ENCODE results near the gene SLC26A2. TPM values are rescaled to one million over a fixed set of nuclear protein-coding genes. Genes with fewer than 3 reads are reported as not detected.
A peak's percentile ranks its signal among the peaks of the same experiment; 100 is the strongest.

Gene SLC26A2
- total RNA-seq (2014; rRNA removed; shearing (Covaris generic); ENCODE audit: low replicate concordance), result 3.9 and 5.4 TPM in 2 replicates

GRCh38 chr5:149960272-149961185 lies at the start of gene SLC26A2:
TSS of gene SLC26A2 (plus strand) at chr5:149960758. CDS start at chr5:149977653, 16,895 bp downstream.
- DNase-seq, result peak; percentile 97
- Histone ChIP-seq H4K20me1 (ENCODE audit: insufficient read depth, low read depth, low read length) (no peaks in the 10 kb centered on the region), H3K79me2 (ENCODE audit: low read length) (no peaks in the 10 kb centered on the region), H3K4me3 (ENCODE audit: low read length) (peak within 1 kb of the TSS; percentile 87), H3K9me2 (replicated peaks; ENCODE audit: insufficient read depth, low read length) (no peaks in the 10 kb centered on the region), H3K27ac (ENCODE audit: low read length) (no peak within 1 kb of the TSS), H3K4me2 (ENCODE audit: low read depth, low read length, poor library complexity, severe bottlenecking) (peak within 1 kb of the TSS; percentile 76), H3K36me3 (ENCODE audit: insufficient read depth, low read length) (no peaks in the 10 kb centered on the region), H3K9me3 (ENCODE audit: low read length) (no peaks in the 10 kb centered on the region), H3K4me1 (ENCODE audit: low read length) (peaks cover 20% of the 10 kb centered on the region), H3K9ac (ENCODE audit: low read length) (peak within 1 kb of the TSS; percentile 74), H2AFZ (ENCODE audit: low read length) (peak within 1 kb of the TSS; percentile 94), H3K27me3 (ENCODE audit: low read length) (no peaks in the 10 kb centered on the region)

- no peak overlapping the region for H3K9ac ChIP-seq (ENCODE audit: low read length)
- H3K4me2 ChIP-seq (ENCODE audit: low read depth, low read length, poor library complexity, severe bottlenecking), result no peak overlapping the region
- H2AFZ ChIP-seq (ENCODE audit: low read length), result no peak overlapping the region
- H3K9me3 ChIP-seq (ENCODE audit: low read length), result no peaks in the 10 kb centered on the region
- DNase-seq, result no peak
- H3K27me3 ChIP-seq (ENCODE audit: low read length), result no peaks in the 10 kb centered on the region
- no peaks in the 10 kb centered on the region for H4K20me1 ChIP-seq (ENCODE audit: insufficient read depth, low read depth, low read length)
- no peaks in the 10 kb centered on the region for H3K9me2 ChIP-seq (replicated peaks; ENCODE audit: insufficient read depth, low read length)
- H3K79me2 ChIP-seq (ENCODE audit: low read length), result no peaks in the 10 kb centered on the region
- 0 out of 2 replicates have a peak, but pooled peaks cover 2% of the 10 kb centered on the region for H3K4me1 ChIP-seq (ENCODE audit: low read length)
- no peaks in the 10 kb centered on the region for H3K36me3 ChIP-seq (ENCODE audit: insufficient read depth, low read length)
- H3K27ac ChIP-seq (ENCODE audit: low read length), result no peak overlapping the region
- no peak overlapping the region for H3K4me3 ChIP-seq (ENCODE audit: low read length)
These were observed 49.5 kb upstream of the SLC26A2 start for GRCh38 chr5:149911031-149911430.

GRCh38 chr5:149912226-149912871 lies 48.2 kb upstream of the SLC26A2 start:
- Histone ChIP-seq H3K4me1 (ENCODE audit: low read length) (0 out of 2 replicates have a peak, but pooled peaks cover 2% of the 10 kb centered on the region), H3K9ac (ENCODE audit: low read length) (no peak overlapping the region), H3K79me2 (ENCODE audit: low read length) (no peaks in the 10 kb centered on the region), H3K27ac (ENCODE audit: low read length) (no peak overlapping the region), H2AFZ (ENCODE audit: low read length) (no peak overlapping the region), H3K27me3 (ENCODE audit: low read length) (no peaks in the 10 kb centered on the region), H3K4me2 (ENCODE audit: low read depth, low read length, poor library complexity, severe bottlenecking) (no peak overlapping the region), H3K9me3 (ENCODE audit: low read length) (no peaks in the 10 kb centered on the region), H3K9me2 (replicated peaks; ENCODE audit: insufficient read depth, low read length) (no peaks in the 10 kb centered on the region), H3K36me3 (ENCODE audit: insufficient read depth, low read length) (no peaks in the 10 kb centered on the region), H3K4me3 (ENCODE audit: low read length) (no peak overlapping the region), H4K20me1 (ENCODE audit: insufficient read depth, low read depth, low read length) (no peaks in the 10 kb centered on the region)
- no peak for DNase-seq

- H3K79me2 ChIP-seq (ENCODE audit: low read length), result no peaks in the 10 kb centered on the region
- H3K4me2 ChIP-seq (ENCODE audit: low read depth, low read length, poor library complexity, severe bottlenecking), result no peak overlapping the region
- no peak overlapping the region for H3K4me3 ChIP-seq (ENCODE audit: low read length)
- no peak overlapping the region for H2AFZ ChIP-seq (ENCODE audit: low read length)
- H3K9me2 ChIP-seq (replicated peaks; ENCODE audit: insufficient read depth, low read length), result no peaks in the 10 kb centered on the region
- H4K20me1 ChIP-seq (ENCODE audit: insufficient read depth, low read depth, low read length), result no peaks in the 10 kb centered on the region
- no peak overlapping the region for H3K9ac ChIP-seq (ENCODE audit: low read length)
- no peaks in the 10 kb centered on the region for H3K36me3 ChIP-seq (ENCODE audit: insufficient read depth, low read length)
- DNase-seq, result no peak
- H3K9me3 ChIP-seq (ENCODE audit: low read length), result no peaks in the 10 kb centered on the region
- H3K4me1 ChIP-seq (ENCODE audit: low read length), result 0 out of 2 replicates have a peak, but pooled peaks cover 2% of the 10 kb centered on the region
- no peak overlapping the region for H3K27ac ChIP-seq (ENCODE audit: low read length)
- no peaks in the 10 kb centered on the region for H3K27me3 ChIP-seq (ENCODE audit: low read length)
These were observed 46.8 kb upstream of the SLC26A2 start for GRCh38 chr5:149913436-149914419.

DNA sequence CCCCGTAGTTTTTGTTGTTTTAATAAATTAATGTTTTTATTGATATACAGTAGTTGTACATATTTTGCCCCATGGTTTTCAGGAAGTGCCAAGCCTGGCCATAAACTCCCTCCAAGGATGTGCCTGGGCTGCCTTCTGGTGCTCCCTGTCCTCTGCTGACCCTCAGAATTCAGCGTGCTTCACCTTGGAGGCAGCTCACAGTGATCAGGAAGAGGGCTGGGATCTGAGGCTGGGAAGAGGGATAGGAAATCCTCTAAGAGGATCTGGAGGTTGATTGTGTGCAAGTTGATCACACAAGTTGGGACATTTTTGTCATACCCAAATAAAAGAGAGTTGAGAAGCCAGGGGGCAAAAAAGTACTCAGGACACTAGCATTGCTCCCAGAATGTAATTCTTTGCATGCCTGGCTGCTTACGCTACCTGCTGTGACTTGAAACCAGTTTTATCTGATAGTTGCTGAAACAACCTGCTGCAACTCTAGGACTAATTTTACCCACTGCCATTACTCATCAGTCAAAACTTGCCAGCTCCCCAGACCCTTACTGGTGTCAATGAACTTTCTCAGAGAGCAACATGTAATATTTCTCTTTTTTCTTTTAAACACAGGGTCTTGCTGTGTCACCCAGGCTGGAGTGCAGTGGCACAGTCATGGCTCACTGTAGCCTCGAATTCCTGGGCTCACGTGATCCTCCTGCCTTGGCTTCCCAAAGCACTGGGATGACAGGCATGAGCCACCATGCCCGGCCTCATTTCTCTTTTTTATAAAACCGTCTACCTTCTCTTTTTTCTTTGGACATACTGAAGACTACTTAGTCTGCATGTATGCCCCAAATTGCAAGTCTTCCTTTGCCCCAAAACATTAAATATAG lies 44.9 kb upstream of the SLC26A2 start:
- H3K27ac ChIP-seq (ENCODE audit: low read length), result no peak overlapping the region
- H3K4me2 ChIP-seq (ENCODE audit: low read depth, low read length, poor library complexity, severe bottlenecking), result no peak overlapping the region
- H3K79me2 ChIP-seq (ENCODE audit: low read length), result no peaks in the 10 kb centered on the region
- 0 out of 2 replicates have a peak, but pooled peaks cover 2% of the 10 kb centered on the region for H3K4me1 ChIP-seq (ENCODE audit: low read length)
- no peaks in the 10 kb centered on the region for H4K20me1 ChIP-seq (ENCODE audit: insufficient read depth, low read depth, low read length)
- no peak overlapping the region for H2AFZ ChIP-seq (ENCODE audit: low read length)
- no peaks in the 10 kb centered on the region for H3K36me3 ChIP-seq (ENCODE audit: insufficient read depth, low read length)
- no peaks in the 10 kb centered on the region for H3K27me3 ChIP-seq (ENCODE audit: low read length)
- no peak overlapping the region for H3K4me3 ChIP-seq (ENCODE audit: low read length)
- H3K9me3 ChIP-seq (ENCODE audit: low read length), result no peaks in the 10 kb centered on the region
- H3K9ac ChIP-seq (ENCODE audit: low read length), result no peak overlapping the region
- no peaks in the 10 kb centered on the region for H3K9me2 ChIP-seq (replicated peaks; ENCODE audit: insufficient read depth, low read length)
- DNase-seq, result no peak

DNA sequence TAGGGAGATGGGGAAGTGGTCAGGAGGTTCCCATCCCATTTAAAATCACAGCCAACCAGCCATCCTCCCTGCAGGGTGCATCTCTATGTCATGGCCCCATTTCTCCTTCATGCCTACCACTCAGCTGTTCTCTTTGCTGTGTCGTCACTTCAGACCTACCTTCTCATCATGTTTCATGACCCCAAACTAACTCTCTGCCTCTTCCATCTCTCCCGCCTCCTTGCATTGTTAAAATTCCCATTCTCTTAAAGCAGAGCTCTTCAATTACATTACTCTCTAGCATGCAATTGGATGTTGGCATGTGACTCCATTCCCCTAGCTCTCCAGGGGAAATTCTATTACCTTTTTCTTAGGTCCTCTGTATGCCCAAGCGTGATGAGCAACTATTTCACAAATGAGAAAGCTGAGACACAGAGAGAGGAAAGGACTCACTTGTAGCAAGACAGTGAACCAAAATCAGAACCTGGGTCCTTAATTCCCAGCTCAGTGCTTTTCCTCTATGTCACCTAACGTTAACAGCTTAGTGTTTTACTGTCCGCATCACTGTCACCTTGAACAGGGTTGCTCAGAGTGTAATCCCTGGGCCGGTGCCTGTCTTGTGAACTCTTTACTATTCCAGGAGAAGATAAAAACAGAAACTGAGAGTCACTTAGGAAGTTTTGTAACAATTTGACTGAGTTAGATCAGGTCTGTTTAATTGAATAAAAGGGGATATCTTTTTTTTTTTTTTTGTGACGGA lies 44.1 kb upstream of the SLC26A2 start:
- no peak overlapping the region for H2AFZ ChIP-seq (ENCODE audit: low read length)
- H3K79me2 ChIP-seq (ENCODE audit: low read length), result no peaks in the 10 kb centered on the region
- no peaks in the 10 kb centered on the region for H3K36me3 ChIP-seq (ENCODE audit: insufficient read depth, low read length)
- H3K4me1 ChIP-seq (ENCODE audit: low read length), result 0 out of 2 replicates have a peak, but pooled peaks cover 2% of the 10 kb centered on the region
- H3K9me2 ChIP-seq (replicated peaks; ENCODE audit: insufficient read depth, low read length), result no peaks in the 10 kb centered on the region
- H3K9ac ChIP-seq (ENCODE audit: low read length), result no peak overlapping the region
- no peak overlapping the region for H3K27ac ChIP-seq (ENCODE audit: low read length)
- H3K4me3 ChIP-seq (ENCODE audit: low read length), result no peak overlapping the region
- no peak for DNase-seq
- H3K27me3 ChIP-seq (ENCODE audit: low read length), result no peaks in the 10 kb centered on the region
- no peaks in the 10 kb centered on the region for H4K20me1 ChIP-seq (ENCODE audit: insufficient read depth, low read depth, low read length)
- H3K4me2 ChIP-seq (ENCODE audit: low read depth, low read length, poor library complexity, severe bottlenecking), result no peak overlapping the region
- H3K9me3 ChIP-seq (ENCODE audit: low read length), result no peaks in the 10 kb centered on the region

All from Karpas-422 (cell line).